GM19455 (cell line): ENCODE measurements around the gene LRIT1.

ENCODE experiments used
- ATAC-seq: cut with Tn5 transposase; IDR thresholded peaks from one replicate; pipeline ENCODE4 v1.9.1; 2021; ENCODE audit not compliant: unreplicated experiment

LRIT1 gene

GRCh38 chr10:84256510-84257342, 15.4 kb upstream of the LRIT1 start:
- no peak for ATAC-seq

- ATAC-seq, result no peak
Observed at GRCh38 chr10:84254552-84255478, 13.5 kb upstream of the LRIT1 start.

- no peak for ATAC-seq
Observed at GRCh38 chr10:84248794-84249193, 7.4 kb upstream of the LRIT1 start.

GRCh38 chr10:84247496-84247895, 6.2 kb upstream of the LRIT1 start:
- no peak for ATAC-seq

GRCh38 chr10:84244651-84245270, 3.4 kb upstream of the LRIT1 start, which contains the start of gene RGR:
TSS of gene RGR (plus strand) at chr10:84245053. CDS start at chr10:84245091, 38 bp downstream.
- no peak for ATAC-seq

GRCh38 chr10:84243759-84244158, 2.4 kb upstream of the LRIT1 start:
- ATAC-seq, result no peak

GRCh38 chr10:84238909-84239308, 2.4 kb downstream of the LRIT1 start:
- ATAC-seq, result no peak

GRCh38 chr10:84237199-84238051, 3.9 kb downstream of the LRIT1 start:
- ATAC-seq, result no peak

- no peak for ATAC-seq
Observed at GRCh38 chr10:84236807-84237198, 4.5 kb downstream of the LRIT1 start.

GRCh38 chr10:84235096-84235495, 6.2 kb downstream of the LRIT1 start:
- no peak for ATAC-seq

GRCh38 chr10:84234479-84234878, 6.9 kb downstream of the LRIT1 start:
- ATAC-seq, result no peak

- no peak for ATAC-seq
Observed at GRCh38 chr10:84233940-84234339, 7.4 kb downstream of the LRIT1 start.

- no peak for ATAC-seq
Observed at GRCh38 chr10:84232376-84232775, 9.0 kb downstream of the LRIT1 start.

- ATAC-seq, result no peak
Observed at GRCh38 chr10:84230359-84230758, 11.0 kb downstream of the LRIT1 start.

GRCh38 chr10:84227810-84228209, 13.5 kb downstream of the LRIT1 start:
- ATAC-seq, result no peak

- no peak for ATAC-seq
Observed at GRCh38 chr10:84226616-84227015, 14.7 kb downstream of the LRIT1 start.

GRCh38 chr10:84225427-84226173, 15.7 kb downstream of the LRIT1 start, which contains the start of gene LRIT2:
TSS of gene LRIT2 (minus strand) at chr10:84225544. CDS start at chr10:84225520, 24 bp downstream.
- ATAC-seq, result no peak

- no peak for ATAC-seq
Observed at GRCh38 chr10:84224411-84225028, 16.8 kb downstream of the LRIT1 start.

GRCh38 chr10:84221916-84222315, 19.4 kb downstream of the LRIT1 start:
- no peak for ATAC-seq
